ENCODE results near the gene BICDL2. TPM values are rescaled to one million over a fixed set of nuclear protein-coding genes. Genes with fewer than 3 reads are reported as not detected.

The BICDL2 gene
- total and polyA plus RNA-seq, 9 of the 15 experiments (the other 6 are each of a cell fraction or from before 2014, with no cell fraction given): 0.09 to 0.28 (median 0.09) TPM; not detected in 6

DNA sequence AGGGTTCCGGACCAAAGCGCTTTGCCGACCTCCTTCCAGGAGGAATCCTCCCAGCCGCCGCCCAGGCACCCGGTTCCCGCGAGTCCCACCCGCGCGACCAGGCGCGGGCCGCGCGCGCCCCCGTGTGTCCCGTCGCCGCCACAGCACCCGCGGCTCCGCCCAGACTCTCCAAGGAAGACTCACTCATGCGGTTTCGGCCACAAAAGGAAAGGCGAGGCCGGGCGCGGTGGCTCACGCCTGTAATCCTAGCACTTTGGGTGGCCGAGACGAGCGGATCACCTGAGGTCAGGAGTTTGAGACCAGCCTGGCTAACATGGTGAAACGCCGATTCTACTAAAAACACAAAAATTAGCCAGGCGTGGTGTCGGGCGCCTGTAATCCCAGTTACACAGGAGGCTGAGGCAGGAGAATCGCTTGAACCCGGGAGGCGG is 53.0 kb downstream of the BICDL2 start (continued):
- peak; percentile 27; the same call in 1 of the 2 replicates for TF ChIP-seq E2F1 (CRISPR knock-in tag; IDR thresholded peaks at IDR 0.05)
- TF ChIP-seq SIX5 (IDR thresholded peaks at IDR 0.05; ENCODE audit: borderline replicate concordance in 1 of 2, insufficient read depth in 1 of 2, low read depth in 1 of 2, low read length in 2 of 2): no peak
- no peak for TF ChIP-seq ZC3H8 (IDR thresholded peaks at IDR 0.05)
- peak; percentile 49; the same call in 1 of the 2 replicates for TF ChIP-seq FOSL1 (tag; conservative IDR thresholded peaks at IDR 0.05)
- TF ChIP-seq, protein P1, sequence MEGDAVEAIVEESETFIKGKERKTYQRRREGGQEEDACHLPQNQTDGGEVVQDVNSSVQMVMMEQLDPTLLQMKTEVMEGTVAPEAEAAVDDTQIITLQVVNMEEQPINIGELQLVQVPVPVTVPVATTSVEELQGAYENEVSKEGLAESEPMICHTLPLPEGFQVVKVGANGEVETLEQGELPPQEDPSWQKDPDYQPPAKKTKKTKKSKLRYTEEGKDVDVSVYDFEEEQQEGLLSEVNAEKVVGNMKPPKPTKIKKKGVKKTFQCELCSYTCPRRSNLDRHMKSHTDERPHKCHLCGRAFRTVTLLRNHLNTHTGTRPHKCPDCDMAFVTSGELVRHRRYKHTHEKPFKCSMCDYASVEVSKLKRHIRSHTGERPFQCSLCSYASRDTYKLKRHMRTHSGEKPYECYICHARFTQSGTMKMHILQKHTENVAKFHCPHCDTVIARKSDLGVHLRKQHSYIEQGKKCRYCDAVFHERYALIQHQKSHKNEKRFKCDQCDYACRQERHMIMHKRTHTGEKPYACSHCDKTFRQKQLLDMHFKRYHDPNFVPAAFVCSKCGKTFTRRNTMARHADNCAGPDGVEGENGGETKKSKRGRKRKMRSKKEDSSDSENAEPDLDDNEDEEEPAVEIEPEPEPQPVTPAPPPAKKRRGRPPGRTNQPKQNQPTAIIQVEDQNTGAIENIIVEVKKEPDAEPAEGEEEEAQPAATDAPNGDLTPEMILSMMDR (IDR thresholded peaks at IDR 0.05 in 2 of 3, conservative IDR thresholded peaks at IDR 0.05 in 1 of 3; ENCODE audit: insufficient read depth in 2 of 3, low read depth in 1 of 3, low read length in 3 of 3): peak; percentile 90 to 95 (median 90)
- no peak for TF ChIP-seq RHOXF2B (CRISPR knock-in tag; conservative IDR thresholded peaks at IDR 0.05)
- TF ChIP-seq REST (IDR thresholded peaks at IDR 0.05; ENCODE audit: borderline replicate concordance): peak; percentile 79
- TF ChIP-seq REST (CRISPR knock-in tag; IDR thresholded peaks at IDR 0.05; ENCODE audit: low read depth): peak; percentile 62; the same call in 1 of the 2 replicates
- 0 out of 2 replicates have a peak, but pooled peaks have one; percentile 66 for TF ChIP-seq HDGF (IDR thresholded peaks at IDR 0.05)
- TF ChIP-seq, protein P2, sequence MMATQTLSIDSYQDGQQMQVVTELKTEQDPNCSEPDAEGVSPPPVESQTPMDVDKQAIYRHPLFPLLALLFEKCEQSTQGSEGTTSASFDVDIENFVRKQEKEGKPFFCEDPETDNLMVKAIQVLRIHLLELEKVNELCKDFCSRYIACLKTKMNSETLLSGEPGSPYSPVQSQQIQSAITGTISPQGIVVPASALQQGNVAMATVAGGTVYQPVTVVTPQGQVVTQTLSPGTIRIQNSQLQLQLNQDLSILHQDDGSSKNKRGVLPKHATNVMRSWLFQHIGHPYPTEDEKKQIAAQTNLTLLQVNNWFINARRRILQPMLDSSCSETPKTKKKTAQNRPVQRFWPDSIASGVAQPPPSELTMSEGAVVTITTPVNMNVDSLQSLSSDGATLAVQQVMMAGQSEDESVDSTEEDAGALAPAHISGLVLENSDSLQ (IDR thresholded peaks at IDR 0.05): 0 out of 2 replicates have a peak, but pooled peaks have one; percentile 11
- no peak for TF ChIP-seq ARID2 (IDR thresholded peaks at IDR 0.05)
- TF ChIP-seq MTF1 (CRISPR knock-in tag; IDR thresholded peaks at IDR 0.05; ENCODE audit: borderline replicate concordance): no peak

All from K562 (cell line).